Measurements from ENCODE around the gene PTPRH. TPM values are rescaled to one million over a fixed set of nuclear protein-coding genes. Genes with fewer than 3 reads are reported as not detected.

The PTPRH gene
- polyA plus RNA-seq, 1 donor from 2014 or later, result 0.54 TPM

GRCh38 chr19:55149078-55150003 lies 60.0 kb downstream of the PTPRH start, which contains the start of gene TNNT1:
TNNT1 (minus strand) TSS chr19:55149206; CDS start chr19:55147157, 2,049 bp downstream.
- Histone ChIP-seq H4K20me1 (ENCODE audit: insufficient read depth) (no peaks in the 10 kb centered on the region), H3K27me3 (ENCODE audit: insufficient read depth, low read depth, low read length) (peaks cover 19% of the 10 kb centered on the region), H3K4me3 (ENCODE audit: low read length) (no peak within 1 kb of the TSS), H3K79me2 (replicated peaks; ENCODE audit: insufficient read depth, low read length) (no peaks in the 10 kb centered on the region), H2AFZ (ENCODE audit: low read depth, low read length) (no peak within 1 kb of the TSS), H3F3A (ENCODE audit: insufficient read depth, low read length, poor library complexity, severe bottlenecking) (no peaks in the 10 kb centered on the region), H3K9me3 (ENCODE audit: low read length) (no peaks in the 10 kb centered on the region), H3K9me2 (ENCODE audit: insufficient read depth, low read length) (no peaks in the 10 kb centered on the region), H3K9ac (ENCODE audit: low read length) (no peak within 1 kb of the TSS), H3K4me2 (ENCODE audit: low read length) (no peak within 1 kb of the TSS), H3K27ac (ENCODE audit: low read length) (no peak within 1 kb of the TSS), H3K36me3 (ENCODE audit: insufficient read depth, low read length) (no peaks in the 10 kb centered on the region)
- TF ChIP-seq EP300 (conservative IDR thresholded peaks at IDR 0.05; ENCODE audit: poor library complexity, severe bottlenecking), result no peak
- TF ChIP-seq REST (IDR thresholded peaks at IDR 0.05; ENCODE audit: borderline replicate concordance), result no peak
- no peak for TF ChIP-seq TAF1 (IDR thresholded peaks at IDR 0.05; ENCODE audit: low read depth)
- TF ChIP-seq EZH2 (IDR thresholded peaks at IDR 0.05; ENCODE audit: borderline replicate concordance, insufficient read depth, low read length, poor library complexity, severe bottlenecking), result no peak
- no peak for TF ChIP-seq RAD21 (conservative IDR thresholded peaks at IDR 0.05)
- no peak for TF ChIP-seq SMC3 (conservative IDR thresholded peaks at IDR 0.05; ENCODE audit: poor library complexity)
- TF ChIP-seq MXI1 (conservative IDR thresholded peaks at IDR 0.05; ENCODE audit: poor library complexity, severe bottlenecking), result no peak
- no peak for TF ChIP-seq POLR2AphosphoS5 (IDR thresholded peaks at IDR 0.05)
- TF ChIP-seq CTCF (IDR thresholded peaks at IDR 0.05; ENCODE audit: poor library complexity, severe bottlenecking), result no peak

- Histone ChIP-seq H3K4me2 (ENCODE audit: low read length) (no peak overlapping the region), H3F3A (ENCODE audit: insufficient read depth, low read length, poor library complexity, severe bottlenecking) (no peaks in the 10 kb centered on the region), H3K79me2 (replicated peaks; ENCODE audit: insufficient read depth, low read length) (no peaks in the 10 kb centered on the region), H3K9me2 (ENCODE audit: insufficient read depth, low read length) (no peaks in the 10 kb centered on the region), H3K9ac (ENCODE audit: low read length) (no peak overlapping the region), H2AFZ (ENCODE audit: low read depth, low read length) (no peak overlapping the region), H3K36me3 (ENCODE audit: insufficient read depth, low read length) (no peaks in the 10 kb centered on the region), H3K27ac (ENCODE audit: low read length) (no peak overlapping the region), H4K20me1 (ENCODE audit: insufficient read depth) (no peaks in the 10 kb centered on the region), H3K27me3 (ENCODE audit: insufficient read depth, low read depth, low read length) (peaks cover 19% of the 10 kb centered on the region), H3K4me3 (ENCODE audit: low read length) (no peak overlapping the region), H3K9me3 (ENCODE audit: low read length) (no peaks in the 10 kb centered on the region)
- TF ChIP-seq RAD21 (conservative IDR thresholded peaks at IDR 0.05), result no peak
- no peak for TF ChIP-seq SMC3 (conservative IDR thresholded peaks at IDR 0.05; ENCODE audit: poor library complexity)
- no peak for TF ChIP-seq MXI1 (conservative IDR thresholded peaks at IDR 0.05; ENCODE audit: poor library complexity, severe bottlenecking)
- TF ChIP-seq CTCF (IDR thresholded peaks at IDR 0.05; ENCODE audit: poor library complexity, severe bottlenecking), result no peak
- TF ChIP-seq TAF1 (IDR thresholded peaks at IDR 0.05; ENCODE audit: low read depth), result no peak
- no peak for TF ChIP-seq REST (IDR thresholded peaks at IDR 0.05; ENCODE audit: borderline replicate concordance)
- TF ChIP-seq EP300 (conservative IDR thresholded peaks at IDR 0.05; ENCODE audit: poor library complexity, severe bottlenecking), result no peak
- no peak for TF ChIP-seq EZH2 (IDR thresholded peaks at IDR 0.05; ENCODE audit: borderline replicate concordance, insufficient read depth, low read length, poor library complexity, severe bottlenecking)
Observed at GRCh38 chr19:55147545-55148251, 61.6 kb downstream of the PTPRH start.

Measured in neural cell (in vitro differentiated cells).